ENCODE results near the gene ZNF503. TPM values are rescaled to one million over a fixed set of nuclear protein-coding genes. Genes with fewer than 3 reads are reported as not detected.

ZNF503 gene
- total and polyA plus RNA-seq, 10 of the 15 experiments (the other 5 are each of a cell fraction or from before 2014, with no cell fraction given) = 0.05 to 1.1 (median 0.11) TPM; not detected in 1

DNA sequence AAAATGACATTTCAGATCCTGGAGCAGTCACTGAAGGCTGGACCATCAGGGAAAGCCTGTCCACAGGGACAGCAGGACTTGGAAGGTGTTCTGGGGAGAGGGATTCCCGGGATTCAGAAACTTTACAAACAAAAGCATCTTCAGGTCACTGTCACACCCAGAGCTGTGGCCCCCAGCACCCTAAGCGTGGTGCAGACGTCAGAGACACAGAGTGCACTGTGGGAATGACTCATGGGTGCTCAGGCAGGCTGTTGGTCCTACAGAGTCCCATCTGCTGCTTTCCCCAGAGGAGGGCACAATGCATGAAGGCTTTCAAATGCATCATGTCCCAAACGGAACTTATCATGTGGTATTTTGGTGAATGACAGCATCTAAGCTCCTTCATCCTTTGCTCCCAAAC is 16.7 kb upstream of the ZNF503 start (continued):
- TF ChIP-seq CUX1 (IDR thresholded peaks at IDR 0.05; ENCODE audit: insufficient replicate concordance, low read depth, low read length) (no peak), SRF (IDR thresholded peaks at IDR 0.05; ENCODE audit: low read depth in 2 of 2, low read length in 2 of 2) (no peak), SMAD5 (IDR thresholded peaks at IDR 0.05; ENCODE audit: low read depth) (no peak), EZH2 (IDR thresholded peaks at IDR 0.05; ENCODE audit: borderline replicate concordance, control insufficient read depth, low read depth, low read length) (no peak), TARDBP (IDR thresholded peaks at IDR 0.05; ENCODE audit: borderline replicate concordance) (no peak), HSF1 (IDR thresholded peaks at IDR 0.05; ENCODE audit: low read depth, low read length) (no peak), BCL3 (IDR thresholded peaks at IDR 0.05; ENCODE audit: borderline replicate concordance, insufficient read depth, low read depth, low read length, poor library complexity, severe bottlenecking) (no peak), MYC (IDR thresholded peaks at IDR 0.05; ENCODE audit: insufficient read depth, insufficient read length, insufficient replicate concordance, low read length, severe bottlenecking) (no peak), GABPA (IDR thresholded peaks at IDR 0.05; ENCODE audit: low read depth) (no peak), SMC3 (IDR thresholded peaks at IDR 0.05; ENCODE audit: borderline replicate concordance, low read length) (no peak)

Data from GM12878 (cell line).